HEK293T (cell line): Measurements from ENCODE around the gene SLC38A4.

Source experiments
- BHLHE40 ChIP-seq: fragments of 450-650 bp; IDR thresholded peaks from 2 replicates; pipeline ENCODE4 v1.6.1; 2016; ENCODE audit warnings: mild to moderate bottlenecking, moderate library complexity, borderline replicate concordance
- CTBP1 ChIP-seq: fragments of 450-650 bp; IDR thresholded peaks from 2 replicates; pipeline ENCODE4 v1.6.1; 2016; ENCODE audit warnings: borderline replicate concordance
- ELF4 ChIP-seq: fragments of 450-650 bp; IDR thresholded peaks from 2 replicates; pipeline ENCODE4 v1.6.1; 2017; ENCODE audit warnings: antibody characterized with exemption
- FOXM1 ChIP-seq: fragments of 450-650 bp; IDR thresholded peaks from 2 replicates; pipeline ENCODE4 v1.6.1; 2017; ENCODE audit warnings: mild to moderate bottlenecking, borderline replicate concordance
- SP1 ChIP-seq: fragments of 450-650 bp; IDR thresholded peaks from 2 replicates; pipeline ENCODE4 v1.6.1; 2017
- SUZ12 ChIP-seq: fragments of 450-650 bp; IDR thresholded peaks from 2 replicates; pipeline ENCODE4 v1.6.1; 2016; ENCODE audit warnings: mild to moderate bottlenecking
- TARDBP ChIP-seq: fragments of 450-650 bp; IDR thresholded peaks from 2 replicates; pipeline ENCODE4 v1.6.1; 2016
- ZNF384 ChIP-seq: fragments of 450-650 bp; IDR thresholded peaks from 2 replicates; pipeline ENCODE4 v1.6.1; 2016

DNA sequence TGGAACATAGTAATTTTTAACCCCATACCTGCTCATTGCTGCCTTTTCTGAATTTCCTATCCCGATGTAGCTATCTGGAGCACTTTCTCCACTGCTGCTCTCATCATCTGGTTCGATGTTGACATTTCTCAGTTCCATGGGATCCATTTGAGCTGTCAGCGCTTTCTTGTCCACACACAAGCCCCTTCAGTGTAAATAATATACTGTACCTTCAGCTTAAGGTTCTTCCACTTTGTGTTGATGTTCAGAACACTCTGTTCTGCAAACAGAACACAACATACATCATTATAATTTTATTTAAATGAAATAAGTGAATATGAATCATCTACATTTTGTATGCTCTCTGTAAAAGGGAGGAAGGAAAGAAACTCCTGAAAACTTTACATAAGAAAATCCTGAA lies 32.9 kb downstream of the SLC38A4 start:
- no peak for TF ChIP-seq TARDBP
- TF ChIP-seq SUZ12: no peak
- TF ChIP-seq FOXM1: no peak
- TF ChIP-seq CTBP1: no peak
- TF ChIP-seq ZNF384: no peak
- TF ChIP-seq ELF4: no peak
- TF ChIP-seq SP1: no peak
- TF ChIP-seq BHLHE40: no peak
